Kidney epithelial cell (primary cell): Measurements from ENCODE around the gene GDF10. TPM values are rescaled to one million over a fixed set of nuclear protein-coding genes. Genes with fewer than 3 reads are reported as not detected.

Experiments used
- DNase-seq: peaks from one replicate; pipeline ENCODE4 v3.0.0-alpha.2; 2010; ENCODE audit warnings: low read depth
- H3K27me3 ChIP-seq: 2 replicates; pipeline ENCODE4 v1.6.0; 2011; ENCODE audit warnings: low read length; ENCODE audit not compliant: control insufficient read depth, insufficient read depth
- H3K36me3 ChIP-seq: 2 replicates; pipeline ENCODE4 v1.5.1; 2011; ENCODE audit warnings: low read length; ENCODE audit not compliant: control insufficient read depth, insufficient read depth
- H3K4me3 ChIP-seq: 2 replicates; pipeline ENCODE4 v1.5.1; 2011; ENCODE audit warnings: low read depth, mild to moderate bottlenecking, control low read depth, low read length
- CTCF ChIP-seq: IDR thresholded peaks from 2 replicates; pipeline ENCODE4 v1.5.1; 2011; ENCODE audit warnings: mild to moderate bottlenecking, moderate library complexity, low read length, control low read depth, inconsistent platforms; ENCODE audit not compliant: insufficient read depth, poor library complexity, severe bottlenecking
- total RNA-seq: library from RNA; depleted of rRNA; stranded (reverse); fragments of >200 nt; gene quantifications from 2 replicates; pipeline ENCODE4 v1.2.3, GENCODE V29; 2015

Gene GDF10
- total RNA-seq, 1 donor from 2014 or later: not detected

GRCh38 chr10:47294057-47294456 lies 5.9 kb upstream of the GDF10 start:
- H3K27me3 ChIP-seq: peaks cover 28% of the 10 kb centered on the region

GRCh38 chr10:47294501-47294900 lies 5.5 kb upstream of the GDF10 start:
- no peaks in the 10 kb centered on the region for H3K36me3 ChIP-seq
- TF ChIP-seq CTCF: no peak
- no peak overlapping the region for H3K4me3 ChIP-seq
- DNase-seq: no peak
- H3K27me3 ChIP-seq: peaks cover 30% of the 10 kb centered on the region

More at GRCh38 chr10:47294057-47294456, 5.9 kb upstream of the GDF10 start:
- no peak for TF ChIP-seq CTCF
- Histone ChIP-seq H3K36me3 (no peaks in the 10 kb centered on the region), H3K4me3 (no peak overlapping the region)
- DNase-seq: no peak

GRCh38 chr10:47295411-47295810 lies 4.6 kb upstream of the GDF10 start:
- TF ChIP-seq CTCF: no peak
- no peak for DNase-seq
- Histone ChIP-seq H3K36me3 (no peaks in the 10 kb centered on the region), H3K4me3 (no peak overlapping the region), H3K27me3 (peaks cover 36% of the 10 kb centered on the region)

- no peaks in the 10 kb centered on the region for H3K36me3 ChIP-seq
- DNase-seq: no peak
- peaks cover 45% of the 10 kb centered on the region for H3K27me3 ChIP-seq
- TF ChIP-seq CTCF: no peak
- no peak overlapping the region for H3K4me3 ChIP-seq
Observed at GRCh38 chr10:47296156-47296894, 3.7 kb upstream of the GDF10 start.

GRCh38 chr10:47296941-47297340 lies 3.1 kb upstream of the GDF10 start:
- no peak for DNase-seq
- H3K27me3 ChIP-seq: peaks cover 51% of the 10 kb centered on the region
- TF ChIP-seq CTCF: no peak
- H3K36me3 ChIP-seq: no peaks in the 10 kb centered on the region
- no peak overlapping the region for H3K4me3 ChIP-seq

GRCh38 chr10:47297866-47298540 lies 2.0 kb upstream of the GDF10 start:
- no peak overlapping the region for H3K4me3 ChIP-seq
- no peaks in the 10 kb centered on the region for H3K36me3 ChIP-seq
- peaks cover 59% of the 10 kb centered on the region for H3K27me3 ChIP-seq
- no peak for TF ChIP-seq CTCF
- no peak for DNase-seq
